HepG2 (cell line): ENCODE measurements around the gene C20orf96. TPM values are rescaled to one million over a fixed set of nuclear protein-coding genes. Genes with fewer than 3 reads are reported as not detected.

ENCODE experiments used
- ATAC-seq: fragments of 200-7000 bp; cut with Tn5 transposase; 3 replicates; pipeline ENCODE4 v1.9.1; 2020; ENCODE audit warnings: mild to moderate bottlenecking, moderate library complexity
- BruUV-seq: library from RNA; stranded (reverse); fragments of 400-500 nt; replicated peaks from 2 replicates; lab custom pipeline; 2021; lab: Mats Ljungman, UMichigan
- CTCF ChIA-PET: fragments of 300-600 bp; formaldehyde crosslinking; extraction: SDS; loops from one replicate; lab custom pipeline; 2021; ENCODE audit warnings: low total read pairs, inconsistent platforms, low intra/inter-chr PET ratio; lab: Yijun Ruan, JAX
- POLR2A ChIA-PET: fragments of 350-600 bp; sonication (Branson Sonifier 250); formaldehyde crosslinking; loops from one replicate; lab custom pipeline; 2020; ENCODE audit warnings: antibody characterized with exemption, inconsistent platforms; lab: Yijun Ruan, JAX
- DNase-seq: peaks from one replicate; pipeline ENCODE4 v3.0.0-alpha.2; 2015; ENCODE audit warnings: low spot score
- FAIRE-seq: peaks from 3 replicates; lab custom pipeline; 2011; peaks lifted over from hg19 to GRCh38; lab: Jason Lieb, UNC
- H2AFZ ChIP-seq: one replicate; pipeline ENCODE4 v1.6.1; 2011; ENCODE audit warnings: low read length, inconsistent platforms
- H3K27ac ChIP-seq: fragments of 300-600 bp; 3 replicates; pipeline ENCODE4 v1.8.0; 2011; ENCODE audit warnings: mixed run types, mild to moderate bottlenecking, mixed read lengths, low read length, inconsistent platforms; ENCODE audit not compliant: insufficient read depth; ENCODE audit errors: extremely low read length
- H3K27me3 ChIP-seq, 2 experiments: fragments of 200-600 bp in 1 of 2; 2 replicates in 1 of 2; 3 replicates in 1 of 2; pipeline versions ENCODE4 v1.6.0 to v1.8.0; 2011; ENCODE audit warnings: low read length in 2 of 2, mild to moderate bottlenecking in 2 of 2, moderate library complexity in 2 of 2, inconsistent platforms in 1 of 2; ENCODE audit not compliant: insufficient read depth in 2 of 2, control insufficient read depth in 1 of 2
- H3K36me3 ChIP-seq, 2 experiments: fragments of 200-600 bp in 1 of 2; replicated peaks in 1 of 2; 2 replicates in 1 of 2; 3 replicates in 1 of 2; pipeline versions ENCODE4 v1.5.1 to v1.8.0; 2011; ENCODE audit warnings: low read length in 2 of 2, inconsistent platforms in 1 of 2; ENCODE audit not compliant: insufficient read depth in 2 of 2, control insufficient read depth in 1 of 2
- H3K4me1 ChIP-seq: 2 replicates; pipeline ENCODE4 v1.5.1; 2012; ENCODE audit warnings: low read length, inconsistent platforms; ENCODE audit not compliant: insufficient read depth
- H3K4me2 ChIP-seq: 2 replicates; pipeline ENCODE4 v1.6.0; 2011; ENCODE audit warnings: low read depth, low read length, inconsistent platforms
- H3K4me3 ChIP-seq, 3 experiments: fragments of 200-600 bp in 1 of 3; sonication (generic), shearing (Covaris generic) in 1 of 3; replicated peaks in 1 of 3; 2 replicates each; pipeline ENCODE4 v1.5.1; 2011 to 2016; ENCODE audit warnings: low read length in 3 of 3, inconsistent platforms in 2 of 3, low read depth in 2 of 3, mild to moderate bottlenecking in 2 of 3, control low read depth in 1 of 3, mixed read lengths in 1 of 3; ENCODE audit not compliant: insufficient read depth in 1 of 3
- H3K79me2 ChIP-seq: one replicate; pipeline ENCODE4 v1.6.1; 2011; ENCODE audit warnings: low read length, inconsistent platforms; ENCODE audit not compliant: insufficient read depth
- H3K9ac ChIP-seq: 2 replicates; pipeline ENCODE4 v1.6.0; 2011; ENCODE audit warnings: mild to moderate bottlenecking, low read depth, low read length, inconsistent platforms; ENCODE audit not compliant: insufficient read depth
- H3K9me3 ChIP-seq: 2 replicates; pipeline ENCODE4 v1.5.1; 2012; ENCODE audit warnings: mild to moderate bottlenecking, low read length
- H4K20me1 ChIP-seq: 2 replicates; pipeline ENCODE4 v1.6.0; 2011; ENCODE audit warnings: inconsistent platforms, mild to moderate bottlenecking, low read length, moderate library complexity; ENCODE audit not compliant: insufficient read depth
- CERS6 ChIP-seq: sonication (generic); formaldehyde crosslinking; IDR thresholded peaks from 2 replicates; pipeline ENCODE4 v1.5.0; 2020; ENCODE audit warnings: missing genetic modification reagents
- GABPB1 ChIP-seq: IDR thresholded peaks from 2 replicates; pipeline ENCODE4 v1.6.1; 2016; ENCODE audit warnings: mild to moderate bottlenecking, missing genetic modification reagents, moderate library complexity, missing compliant biosample characterization
- HCFC1 ChIP-seq: fragments of 150-350 bp; IDR thresholded peaks from 2 replicates; pipeline ENCODE4 v1.6.1; 2014; ENCODE audit warnings: low read depth, low read length
- HMG20A ChIP-seq: IDR thresholded peaks from 2 replicates; pipeline ENCODE4 v1.6.1; 2016; ENCODE audit warnings: borderline replicate concordance
- HNF4A ChIP-seq: sonication (generic); formaldehyde crosslinking; IDR thresholded peaks from 2 replicates; pipeline ENCODE4 v1.4.0; 2020; ENCODE audit warnings: missing genetic modification reagents
- JUND ChIP-seq: sonication (generic); formaldehyde crosslinking; IDR thresholded peaks from 2 replicates; pipeline ENCODE4 v1.8.0; 2022; ENCODE audit warnings: mild to moderate bottlenecking, missing genetic modification reagents
- MYPOP ChIP-seq: sonication (generic); formaldehyde crosslinking; IDR thresholded peaks from 2 replicates; pipeline ENCODE4 v1.8.1; 2023; ENCODE audit warnings: mild to moderate bottlenecking, moderate library complexity, missing genetic modification reagents
- PHF20 ChIP-seq: sonication (generic); formaldehyde crosslinking; IDR thresholded peaks from 2 replicates; pipeline ENCODE4 v1.5.0; 2020; ENCODE audit warnings: mild to moderate bottlenecking, missing genetic modification reagents
- PRMT3 ChIP-seq: sonication (generic); formaldehyde crosslinking; IDR thresholded peaks from 2 replicates; pipeline ENCODE4 v1.8.1; 2022; ENCODE audit warnings: low read depth, mild to moderate bottlenecking, moderate library complexity, missing genetic modification reagents, borderline replicate concordance
- ZBTB39 ChIP-seq: sonication (generic); formaldehyde crosslinking; IDR thresholded peaks from 2 replicates; pipeline ENCODE4 v1.5.0; 2020; ENCODE audit warnings: missing genetic modification reagents
- ZFP91 ChIP-seq: sonication (generic); formaldehyde crosslinking; IDR thresholded peaks from 2 replicates; pipeline ENCODE4 v1.9.0; 2022; ENCODE audit warnings: missing genetic modification reagents, mild to moderate bottlenecking, borderline replicate concordance
- ZNF121 ChIP-seq: sonication (generic); formaldehyde crosslinking; IDR thresholded peaks from 2 replicates; pipeline ENCODE4 v1.5.0; 2020; ENCODE audit warnings: mild to moderate bottlenecking, missing genetic modification reagents
- ZNF264 ChIP-seq: sonication (generic); formaldehyde crosslinking; IDR thresholded peaks from 2 replicates; pipeline ENCODE4 v1.4.0; 2020; ENCODE audit warnings: missing genetic modification reagents
- ZNF607 ChIP-seq: sonication (generic); formaldehyde crosslinking; IDR thresholded peaks from 2 replicates; pipeline ENCODE4 v1.5.1; 2020; ENCODE audit warnings: missing genetic modification reagents, mild to moderate bottlenecking, borderline replicate concordance
- WGBS: methylation state at CpG from one replicate; pipeline ENCODE4 v1.1.6; 2017; ENCODE audit warnings: low lambda C conversion rate; 5-methylcytosine and 5-hydroxymethylcytosine counted together
- in situ Hi-C: cut with HindIII; loops from 2 replicates; pipeline ENCODE4 v1.10.0; 2017; ENCODE audit warnings: low pct_unique_long_range_greater_than_20kb; ENCODE audit not compliant: extremely low pct_ligation_motif_present
- intact Hi-C: fragments of 100-400 bp; cut with micrococcal nuclease; formaldehyde crosslinking; loops from one replicate; pipeline ENCODE4 v1.10.0; 2022; ENCODE audit not compliant: unreplicated experiment
- polyA plus RNA-seq, 8 experiments: library from polyadenylated mRNA; depleted of rRNA in 3 of 8; stranded (reverse) in 7 of 8; unstranded in 1 of 8; fragments of >200 nt; fragmentation: Illumina TruSeq in 4 of 8; extraction: Trizol in 4 of 8; gene quantifications; 2 replicates each; pipeline versions ENCODE4 v1.2.1 to v1.2.3, GENCODE V29; 2011 to 2016; ENCODE audit warnings: low read depth in 4 of 8, missing spikeins in 1 of 8, mixed read lengths in 1 of 8; ENCODE audit not compliant: insufficient read depth in 1 of 8
- total RNA-seq, 5 experiments: library from RNA; depleted of rRNA; stranded (reverse); fragments of >200 nt; fragmentation: Illumina TruSeq; extraction: Trizol; gene quantifications; 2 replicates each; pipeline ENCODE4 v1.2.3, GENCODE V29; 2016; ENCODE audit warnings: low read depth in 1 of 5
- TF ChIP-seq, protein P1 (sequence below): IDR thresholded peaks from 2 replicates; pipeline ENCODE4 v1.6.1; 2018; ENCODE audit warnings: missing genetic modification reagents

C20orf96 gene
- total and polyA plus RNA-seq, 2 of the 13 experiments (the other 11 are each of a cell fraction or from before 2014, with no cell fraction given) = 3.8 to 20.6 TPM

- Histone ChIP-seq H3K4me1 (peaks cover 31% of the 10 kb centered on the region), H3K9me3 (no peaks in the 10 kb centered on the region), H3K36me3 (peaks cover 4 to 9% of the 10 kb centered on the region in 2 experiments; a peak in 2 of 5 replicates), H3K9ac (peak overlapping the region; percentile 78), H3K79me2 (peaks cover 29% of the 10 kb centered on the region), H3K27ac (peak overlapping the region; percentile 87), H3K4me3 (peak overlapping the region; percentile 70 to 96 (median 84)), H3K4me2 (peak overlapping the region; percentile 97), H4K20me1 (peaks cover 21% of the 10 kb centered on the region), H3K27me3 (no peaks in the 10 kb centered on the region; a peak in 1 of 5 replicates), H2AFZ (peak overlapping the region; percentile 32)
- under 1% methylated on average over 66 of the region's 69 CpGs for WGBS
- FAIRE-seq (peak; percentile 61), ATAC-seq (peak; percentile 73), DNase-seq (peak; percentile 89)
- POLR2A ChIA-PET = interaction anchor here (0.6 to 5.6 kb wide), 16 partner anchors 9 to 186 kb away, joined by 3 to 107 read pairs (median 4); partner anchors contain the start of genes NRSN2, TRIB3 and ZCCHC3
- intact Hi-C loops (no loop called here), in situ Hi-C loops (no loop called here)
- TSS peak; percentile 95 for BruUV-seq
- CTCF ChIA-PET = interaction anchor here (1.6 kb wide), 1 partner anchor 57 kb away, joined by 5 read pairs; no protein-coding TSS in a partner anchor
- peak; percentile 88 for TF ChIP-seq GABPB1 (CRISPR knock-in tag)
- peak; percentile 85 for TF ChIP-seq MYPOP (CRISPR knock-in tag)
- TF ChIP-seq ZBTB39 (CRISPR knock-in tag) = peak; percentile 91
- peak; percentile 96 for TF ChIP-seq ZNF264
- peak; percentile 29; the same call in 1 of the 2 replicates for TF ChIP-seq HNF4A (CRISPR knock-in tag)
- TF ChIP-seq PRMT3 (CRISPR knock-in tag) = no peak
- peak; percentile 58; the same call in 1 of the 2 replicates for TF ChIP-seq HMG20A (CRISPR knock-in tag)
- peak; percentile 65 for TF ChIP-seq PHF20 (CRISPR knock-in tag)
- peak; percentile 97 for TF ChIP-seq ZNF607 (CRISPR knock-in tag)
- 0 out of 2 replicates have a peak, but pooled peaks have one; percentile 50 for TF ChIP-seq ZNF121 (CRISPR knock-in tag)
- TF ChIP-seq ZFP91 (CRISPR knock-in tag) = peak; percentile 98
- peak; percentile 57; the same call in 1 of the 2 replicates for TF ChIP-seq JUND
- TF ChIP-seq HCFC1 = no peak; the same call in 1 of the 2 replicates
- TF ChIP-seq CERS6 (CRISPR knock-in tag) = peak; percentile 93
- TF ChIP-seq, protein P1, sequence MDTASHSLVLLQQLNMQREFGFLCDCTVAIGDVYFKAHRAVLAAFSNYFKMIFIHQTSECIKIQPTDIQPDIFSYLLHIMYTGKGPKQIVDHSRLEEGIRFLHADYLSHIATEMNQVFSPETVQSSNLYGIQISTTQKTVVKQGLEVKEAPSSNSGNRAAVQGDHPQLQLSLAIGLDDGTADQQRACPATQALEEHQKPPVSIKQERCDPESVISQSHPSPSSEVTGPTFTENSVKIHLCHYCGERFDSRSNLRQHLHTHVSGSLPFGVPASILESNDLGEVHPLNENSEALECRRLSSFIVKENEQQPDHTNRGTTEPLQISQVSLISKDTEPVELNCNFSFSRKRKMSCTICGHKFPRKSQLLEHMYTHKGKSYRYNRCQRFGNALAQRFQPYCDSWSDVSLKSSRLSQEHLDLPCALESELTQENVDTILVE (CRISPR knock-in tag) = peak; percentile 91
These were observed 33.9 kb upstream of the C20orf96 start for GRCh38 chr20:324177-325044.
